NT2/D1 (cell line): Measurements from ENCODE around the gene SMAD9.
A peak's percentile ranks its signal among the peaks of the same experiment; 100 is the strongest.

Source experiments
- DNase-seq: peaks from one replicate; pipeline ENCODE4 v3.0.0-alpha.2; 2011; ENCODE audit warnings: low read depth, low spot score
- H3K27me3 ChIP-seq: 2 replicates; pipeline ENCODE4 v1.6.0; 2011; ENCODE audit warnings: mild to moderate bottlenecking; ENCODE audit not compliant: insufficient read length, insufficient read depth
- H3K36me3 ChIP-seq: 2 replicates; pipeline ENCODE4 v1.6.1; 2011; ENCODE audit warnings: mild to moderate bottlenecking, low read length, mixed read lengths; ENCODE audit not compliant: insufficient read depth, insufficient read length
- H3K4me1 ChIP-seq: 2 replicates; pipeline ENCODE4 v1.5.1; 2011; ENCODE audit not compliant: insufficient read depth, insufficient read length
- H3K4me3 ChIP-seq: 2 replicates; pipeline ENCODE4 v1.5.1; 2011; ENCODE audit warnings: low read depth; ENCODE audit not compliant: insufficient read length
- H3K9ac ChIP-seq: 2 replicates; pipeline ENCODE4 v1.6.0; 2011; ENCODE audit warnings: low read depth; ENCODE audit not compliant: insufficient read length
- H3K9me3 ChIP-seq: 2 replicates; pipeline ENCODE4 v1.5.1; 2011; ENCODE audit warnings: mild to moderate bottlenecking, low read length; ENCODE audit not compliant: insufficient read depth
- SUZ12 ChIP-seq: IDR thresholded peaks from 2 replicates; pipeline ENCODE4 v1.6.1; 2011; ENCODE audit not compliant: insufficient read length, insufficient read depth; ENCODE audit errors: extremely low read depth
- YY1 ChIP-seq: IDR thresholded peaks from 2 replicates; pipeline ENCODE4 v1.6.1; 2011; ENCODE audit not compliant: insufficient read length, insufficient read depth
- ZNF274 ChIP-seq: IDR thresholded peaks from 2 replicates; pipeline ENCODE4 v1.6.1; 2011; ENCODE audit warnings: mild to moderate bottlenecking, low read depth, low read length

SMAD9 gene

DNA sequence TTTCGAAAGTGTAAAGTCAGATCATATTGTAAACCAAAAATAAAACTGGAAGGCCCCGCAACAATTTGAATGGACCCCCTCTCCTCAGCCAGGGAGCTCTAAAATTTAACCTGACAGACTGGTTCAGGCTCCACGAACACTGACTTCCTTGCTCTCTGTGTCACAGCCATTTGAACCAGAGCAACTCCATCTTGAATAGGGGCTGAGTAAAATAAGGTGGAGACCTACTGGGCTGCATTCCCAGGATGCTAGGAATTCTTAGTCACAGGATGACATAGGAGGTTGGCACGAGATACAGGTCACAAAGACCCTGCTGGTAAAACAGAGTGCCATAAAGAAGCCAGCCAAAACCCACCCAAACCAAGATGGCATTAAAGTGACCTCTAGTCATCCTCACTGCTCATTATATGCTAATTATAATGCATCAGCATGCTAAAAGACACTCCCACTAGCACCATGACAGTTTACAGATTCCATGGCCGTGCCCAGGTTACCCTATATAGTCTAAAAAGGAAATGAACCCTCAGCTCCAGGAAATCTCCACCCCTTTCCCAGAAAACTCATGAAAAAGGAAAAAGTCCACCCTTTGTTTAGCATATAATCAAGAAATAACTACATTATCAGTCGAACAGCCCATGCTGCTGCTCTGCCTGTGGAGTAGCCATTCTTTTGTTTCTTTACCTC lies 57.9 kb downstream of the SMAD9 start:
- Histone ChIP-seq H3K9me3 (no peaks in the 10 kb centered on the region), H3K36me3 (peaks cover 2% of the 10 kb centered on the region), H3K4me3 (no peak overlapping the region), H3K27me3 (no peaks in the 10 kb centered on the region), H3K9ac (no peak overlapping the region), H3K4me1 (peaks cover 2% of the 10 kb centered on the region)
- no peak for TF ChIP-seq ZNF274
- no peak for TF ChIP-seq YY1
- no peak for TF ChIP-seq SUZ12
- no peak for DNase-seq

DNA sequence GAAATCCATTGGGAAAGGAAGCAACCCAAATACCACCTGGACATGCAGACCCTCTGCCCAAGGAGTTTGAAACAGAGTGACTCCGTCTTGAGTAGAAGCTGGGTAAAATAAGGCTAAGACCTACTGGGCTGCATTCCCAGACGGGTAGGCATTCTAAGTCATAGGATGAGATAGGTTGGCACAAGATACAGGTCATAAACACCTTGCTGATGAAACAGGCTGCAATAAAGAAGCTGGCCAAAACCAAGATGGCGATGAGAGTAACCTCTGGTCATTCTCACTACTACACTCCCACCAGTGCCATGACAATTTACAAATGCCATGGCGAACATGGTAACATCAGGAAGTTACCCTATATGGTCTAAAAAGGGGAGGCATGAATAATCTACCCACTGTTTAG lies 60.8 kb downstream of the SMAD9 start:
- no peak overlapping the region for H3K9ac ChIP-seq
- no peak overlapping the region for H3K4me3 ChIP-seq
- TF ChIP-seq SUZ12 (no peak), YY1 (no peak), ZNF274 (no peak)
- no peak for DNase-seq
- H3K27me3 ChIP-seq = no peaks in the 10 kb centered on the region
- H3K4me1 ChIP-seq = peaks cover 2% of the 10 kb centered on the region
- H3K9me3 ChIP-seq = no peaks in the 10 kb centered on the region
- no peaks in the 10 kb centered on the region for H3K36me3 ChIP-seq

DNA sequence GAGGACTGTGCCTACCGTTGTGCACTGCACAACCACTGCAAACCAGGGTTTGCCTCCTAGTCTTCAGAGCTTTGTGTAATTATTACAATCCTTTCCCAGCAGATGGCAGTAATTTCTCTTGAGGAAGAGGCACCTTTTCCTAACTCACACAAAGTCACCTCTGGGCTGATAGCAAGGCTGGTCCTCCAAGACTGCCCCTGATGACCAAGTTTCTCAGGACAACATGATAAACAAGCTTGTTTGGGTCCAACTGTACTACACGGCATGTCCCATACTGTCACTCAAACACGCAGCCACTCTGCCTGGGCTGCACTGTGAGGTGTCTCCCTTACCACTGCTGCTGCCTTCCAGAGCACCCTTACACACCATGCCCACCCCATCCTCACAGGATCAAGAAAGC lies 61.7 kb downstream of the SMAD9 start:
- Histone ChIP-seq H3K4me3 (no peak overlapping the region), H3K9me3 (no peaks in the 10 kb centered on the region), H3K4me1 (peaks cover 2% of the 10 kb centered on the region), H3K9ac (no peak overlapping the region), H3K36me3 (no peaks in the 10 kb centered on the region), H3K27me3 (no peaks in the 10 kb centered on the region)
- peak; percentile 22 for DNase-seq
- TF ChIP-seq YY1 (no peak), ZNF274 (no peak), SUZ12 (no peak)

GRCh38 chr13:36857253-36857652 lies 62.8 kb downstream of the SMAD9 start:
- no peak for DNase-seq
- peaks cover 2% of the 10 kb centered on the region for H3K4me1 ChIP-seq
- H3K36me3 ChIP-seq = no peaks in the 10 kb centered on the region
- no peaks in the 10 kb centered on the region for H3K27me3 ChIP-seq
- no peak overlapping the region for H3K4me3 ChIP-seq
- no peak for TF ChIP-seq YY1
- no peak for TF ChIP-seq ZNF274
- no peak for TF ChIP-seq SUZ12
- no peaks in the 10 kb centered on the region for H3K9me3 ChIP-seq
- no peak overlapping the region for H3K9ac ChIP-seq

DNA sequence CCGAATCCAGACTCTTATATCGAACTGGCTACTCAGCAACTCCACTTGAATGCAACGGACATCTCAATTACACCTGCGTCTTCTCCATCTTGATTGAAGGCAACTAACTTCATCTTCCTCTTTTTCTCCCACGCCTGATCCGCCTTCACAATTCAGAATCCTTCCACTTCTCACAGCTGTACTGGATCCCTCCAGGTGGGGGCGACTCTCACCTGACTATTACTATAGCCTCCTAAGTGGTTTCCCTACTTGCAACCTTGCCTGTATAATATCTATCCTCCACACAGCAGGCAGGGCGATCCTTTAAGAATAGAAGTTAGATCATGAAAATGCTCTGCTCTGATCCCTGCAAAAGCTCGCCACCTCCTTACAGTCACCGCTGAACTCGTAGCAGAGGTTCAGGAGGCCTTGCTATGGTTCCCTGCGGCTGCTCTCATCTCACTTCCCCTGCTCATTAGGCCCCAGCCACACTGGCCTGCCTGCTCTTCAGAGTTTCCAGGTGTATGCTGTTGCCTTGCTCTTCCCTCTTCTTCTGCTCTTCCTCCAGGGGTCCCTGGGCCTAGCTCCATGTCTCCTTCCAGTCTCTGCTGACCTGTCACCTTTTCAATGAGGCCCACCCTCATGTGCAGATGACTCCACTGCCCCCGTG lies 69.1 kb downstream of the SMAD9 start:
- Histone ChIP-seq H3K27me3 (no peaks in the 10 kb centered on the region), H3K9ac (no peak overlapping the region), H3K36me3 (no peaks in the 10 kb centered on the region), H3K9me3 (no peaks in the 10 kb centered on the region), H3K4me3 (no peak overlapping the region), H3K4me1 (no peaks in the 10 kb centered on the region)
- TF ChIP-seq ZNF274 = no peak
- no peak for TF ChIP-seq SUZ12
- TF ChIP-seq YY1 = no peak
- no peak for DNase-seq

- no peak for TF ChIP-seq SUZ12
- no peak for TF ChIP-seq ZNF274
- no peak for TF ChIP-seq YY1
- Histone ChIP-seq H3K4me3 (no peak overlapping the region), H3K36me3 (no peaks in the 10 kb centered on the region), H3K27me3 (no peaks in the 10 kb centered on the region), H3K4me1 (no peaks in the 10 kb centered on the region), H3K9ac (no peak overlapping the region), H3K9me3 (no peaks in the 10 kb centered on the region)
- no peak for DNase-seq
Observed at GRCh38 chr13:36848199-36848982, 71.6 kb downstream of the SMAD9 start.

DNA sequence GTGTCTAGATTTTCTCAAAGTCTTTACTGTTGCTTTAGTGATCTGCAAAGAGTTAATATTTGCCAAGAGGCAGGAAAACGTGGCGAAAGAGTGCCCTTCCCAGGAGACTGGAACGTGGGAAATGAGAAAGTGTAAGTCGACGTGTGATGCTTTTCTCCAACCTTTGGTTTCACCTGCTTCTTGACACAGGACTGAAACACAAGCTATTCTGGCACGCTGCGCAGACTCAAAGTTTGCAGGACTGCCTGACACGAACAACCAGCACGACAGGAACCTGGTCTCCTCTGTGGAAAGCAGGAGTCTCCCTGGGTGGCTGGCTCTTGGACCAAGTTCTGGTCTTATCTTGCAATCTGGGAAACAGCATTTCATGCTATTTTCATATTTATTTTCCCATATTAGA lies 72.4 kb downstream of the SMAD9 start:
- no peaks in the 10 kb centered on the region for H3K4me1 ChIP-seq
- no peak overlapping the region for H3K9ac ChIP-seq
- H3K9me3 ChIP-seq = no peaks in the 10 kb centered on the region
- H3K4me3 ChIP-seq = no peak overlapping the region
- H3K27me3 ChIP-seq = no peaks in the 10 kb centered on the region
- TF ChIP-seq ZNF274 = no peak
- TF ChIP-seq YY1 = no peak
- no peak for TF ChIP-seq SUZ12
- no peaks in the 10 kb centered on the region for H3K36me3 ChIP-seq
- no peak for DNase-seq
